ENCODE measurements around the gene MYLK4.

GRCh38 chr6:2771079-2771478 is 20.4 kb upstream of the MYLK4 start:
- no peak for TF ChIP-seq EZH2 (IDR thresholded peaks at IDR 0.05; ENCODE audit: borderline replicate concordance, insufficient read depth, low read length, poor library complexity, severe bottlenecking)
- TF ChIP-seq, protein P1, sequence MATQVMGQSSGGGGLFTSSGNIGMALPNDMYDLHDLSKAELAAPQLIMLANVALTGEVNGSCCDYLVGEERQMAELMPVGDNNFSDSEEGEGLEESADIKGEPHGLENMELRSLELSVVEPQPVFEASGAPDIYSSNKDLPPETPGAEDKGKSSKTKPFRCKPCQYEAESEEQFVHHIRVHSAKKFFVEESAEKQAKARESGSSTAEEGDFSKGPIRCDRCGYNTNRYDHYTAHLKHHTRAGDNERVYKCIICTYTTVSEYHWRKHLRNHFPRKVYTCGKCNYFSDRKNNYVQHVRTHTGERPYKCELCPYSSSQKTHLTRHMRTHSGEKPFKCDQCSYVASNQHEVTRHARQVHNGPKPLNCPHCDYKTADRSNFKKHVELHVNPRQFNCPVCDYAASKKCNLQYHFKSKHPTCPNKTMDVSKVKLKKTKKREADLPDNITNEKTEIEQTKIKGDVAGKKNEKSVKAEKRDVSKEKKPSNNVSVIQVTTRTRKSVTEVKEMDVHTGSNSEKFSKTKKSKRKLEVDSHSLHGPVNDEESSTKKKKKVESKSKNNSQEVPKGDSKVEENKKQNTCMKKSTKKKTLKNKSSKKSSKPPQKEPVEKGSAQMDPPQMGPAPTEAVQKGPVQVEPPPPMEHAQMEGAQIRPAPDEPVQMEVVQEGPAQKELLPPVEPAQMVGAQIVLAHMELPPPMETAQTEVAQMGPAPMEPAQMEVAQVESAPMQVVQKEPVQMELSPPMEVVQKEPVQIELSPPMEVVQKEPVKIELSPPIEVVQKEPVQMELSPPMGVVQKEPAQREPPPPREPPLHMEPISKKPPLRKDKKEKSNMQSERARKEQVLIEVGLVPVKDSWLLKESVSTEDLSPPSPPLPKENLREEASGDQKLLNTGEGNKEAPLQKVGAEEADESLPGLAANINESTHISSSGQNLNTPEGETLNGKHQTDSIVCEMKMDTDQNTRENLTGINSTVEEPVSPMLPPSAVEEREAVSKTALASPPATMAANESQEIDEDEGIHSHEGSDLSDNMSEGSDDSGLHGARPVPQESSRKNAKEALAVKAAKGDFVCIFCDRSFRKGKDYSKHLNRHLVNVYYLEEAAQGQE (IDR thresholded peaks at IDR 0.05; ENCODE audit: borderline replicate concordance) = no peak
- TF ChIP-seq CTCF (IDR thresholded peaks at IDR 0.05; ENCODE audit: poor library complexity, severe bottlenecking) = no peak
